ENCODE results near the gene F5.

DNA sequence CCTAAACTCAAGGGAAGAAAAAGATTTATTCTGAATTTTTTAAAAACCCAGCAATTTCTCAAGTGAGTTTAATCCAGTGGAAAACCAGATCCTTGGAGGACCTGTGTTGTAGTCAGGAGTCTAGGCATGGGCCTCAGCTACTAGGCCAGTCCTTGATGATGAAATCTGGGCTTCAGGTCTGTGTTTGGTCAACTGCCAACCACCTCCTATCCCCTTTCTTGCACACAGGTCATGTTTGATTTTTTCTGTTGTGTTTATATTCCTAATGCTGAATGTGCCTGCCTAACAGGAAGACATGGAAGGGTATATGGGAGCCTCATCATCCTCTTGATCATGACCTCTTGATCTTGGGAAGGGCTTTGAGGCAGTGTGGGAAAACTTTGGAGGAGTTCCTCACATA is 62.4 kb downstream of the F5 start:
- TF ChIP-seq POLR2A (IDR thresholded peaks at IDR 0.05) = no peak
- TF ChIP-seq, protein P1, sequence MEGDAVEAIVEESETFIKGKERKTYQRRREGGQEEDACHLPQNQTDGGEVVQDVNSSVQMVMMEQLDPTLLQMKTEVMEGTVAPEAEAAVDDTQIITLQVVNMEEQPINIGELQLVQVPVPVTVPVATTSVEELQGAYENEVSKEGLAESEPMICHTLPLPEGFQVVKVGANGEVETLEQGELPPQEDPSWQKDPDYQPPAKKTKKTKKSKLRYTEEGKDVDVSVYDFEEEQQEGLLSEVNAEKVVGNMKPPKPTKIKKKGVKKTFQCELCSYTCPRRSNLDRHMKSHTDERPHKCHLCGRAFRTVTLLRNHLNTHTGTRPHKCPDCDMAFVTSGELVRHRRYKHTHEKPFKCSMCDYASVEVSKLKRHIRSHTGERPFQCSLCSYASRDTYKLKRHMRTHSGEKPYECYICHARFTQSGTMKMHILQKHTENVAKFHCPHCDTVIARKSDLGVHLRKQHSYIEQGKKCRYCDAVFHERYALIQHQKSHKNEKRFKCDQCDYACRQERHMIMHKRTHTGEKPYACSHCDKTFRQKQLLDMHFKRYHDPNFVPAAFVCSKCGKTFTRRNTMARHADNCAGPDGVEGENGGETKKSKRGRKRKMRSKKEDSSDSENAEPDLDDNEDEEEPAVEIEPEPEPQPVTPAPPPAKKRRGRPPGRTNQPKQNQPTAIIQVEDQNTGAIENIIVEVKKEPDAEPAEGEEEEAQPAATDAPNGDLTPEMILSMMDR (IDR thresholded peaks at IDR 0.05) = no peak
- TF ChIP-seq POLR2AphosphoS5 (IDR thresholded peaks at IDR 0.05) = no peak
- no peak for TF ChIP-seq EP300 (IDR thresholded peaks at IDR 0.05; ENCODE audit: low read depth)
